Fibroblast of peridontal ligament (primary cell): ENCODE results near the gene KIN.
A peak's percentile ranks its signal among the peaks of the same experiment; 100 is the strongest.
"Not testable (repeated sequence)": the region's sequence is repeated elsewhere in the genome, so short reads cannot be mapped to it uniquely, and the experiment has no call there.

ENCODE experiments used
- DNase-seq: peaks from one replicate; pipeline ENCODE4 v3.0.0-alpha.2; 2010; ENCODE audit errors: extremely low read depth

Gene KIN, protein sequence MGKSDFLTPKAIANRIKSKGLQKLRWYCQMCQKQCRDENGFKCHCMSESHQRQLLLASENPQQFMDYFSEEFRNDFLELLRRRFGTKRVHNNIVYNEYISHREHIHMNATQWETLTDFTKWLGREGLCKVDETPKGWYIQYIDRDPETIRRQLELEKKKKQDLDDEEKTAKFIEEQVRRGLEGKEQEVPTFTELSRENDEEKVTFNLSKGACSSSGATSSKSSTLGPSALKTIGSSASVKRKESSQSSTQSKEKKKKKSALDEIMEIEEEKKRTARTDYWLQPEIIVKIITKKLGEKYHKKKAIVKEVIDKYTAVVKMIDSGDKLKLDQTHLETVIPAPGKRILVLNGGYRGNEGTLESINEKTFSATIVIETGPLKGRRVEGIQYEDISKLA

DNA sequence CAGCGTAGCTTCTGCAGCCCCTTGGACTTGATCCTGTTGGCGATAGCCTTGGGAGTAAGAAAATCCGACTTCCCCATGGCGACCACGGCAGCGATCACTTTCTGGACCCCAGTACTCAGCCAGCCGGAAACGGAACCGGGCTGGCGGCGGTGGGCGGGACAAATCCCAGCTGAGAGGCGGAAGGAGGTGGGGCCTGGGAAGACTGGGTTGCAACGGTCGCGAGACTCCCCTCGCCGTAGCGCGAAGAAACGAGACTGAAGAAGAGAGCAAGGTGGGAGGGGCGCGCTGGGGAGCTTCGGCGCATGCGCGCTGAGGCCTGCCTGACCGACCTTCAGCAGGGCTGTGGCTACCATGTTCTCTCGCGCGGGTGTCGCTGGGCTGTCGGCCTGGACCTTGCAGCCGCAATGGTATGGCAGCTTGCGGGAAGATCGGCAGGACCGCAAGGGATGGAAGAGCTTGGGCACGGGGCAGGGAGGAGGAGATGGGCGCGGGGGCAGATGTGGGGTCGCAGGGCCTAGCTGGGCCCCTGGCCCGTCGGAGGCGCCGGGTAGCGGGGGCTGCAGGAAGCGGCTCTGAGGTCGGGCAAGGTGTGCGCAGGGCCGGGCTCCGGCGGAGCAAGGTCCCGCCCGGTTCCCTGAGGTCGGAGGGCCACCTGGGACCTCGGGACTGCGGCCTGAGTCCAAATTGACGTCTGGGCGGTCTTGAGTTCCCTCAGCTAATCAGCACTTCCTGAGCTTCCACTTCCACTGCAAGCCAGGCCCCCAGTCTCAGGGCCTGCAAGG lies at the start of gene KIN, which contains the start of gene ATP5F1C:
Gene KIN, minus strand, starts transcription at position 137 of the 782 bp plus-strand sequence. Its CDS starts 60 bp downstream, at position 77.
Gene ATP5F1C, plus strand, starts transcription at position 321 of the 782 bp plus-strand sequence. Its CDS starts 31 bp downstream, at position 352.
- peak; percentile 96 for DNase-seq

DNA sequence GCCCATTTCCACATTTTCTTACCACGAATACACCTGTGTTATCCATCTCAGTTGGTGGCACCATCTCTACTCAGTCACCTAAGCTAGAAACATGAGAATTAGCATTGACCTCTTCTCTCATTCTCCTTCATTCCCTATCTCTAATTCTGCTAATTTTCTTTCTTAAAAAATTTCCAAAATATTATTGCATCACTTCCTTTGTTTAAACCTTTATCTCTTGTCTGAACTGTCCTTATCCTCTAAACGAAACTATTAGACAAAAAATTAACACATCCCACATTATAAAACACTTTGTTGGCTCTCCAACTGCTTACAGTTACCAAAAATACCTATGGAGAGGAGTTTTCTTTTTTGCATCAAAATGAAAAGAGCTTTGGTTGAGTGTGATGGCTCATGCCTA lies 48.8 kb upstream of the KIN start:
- DNase-seq: no peak

DNA sequence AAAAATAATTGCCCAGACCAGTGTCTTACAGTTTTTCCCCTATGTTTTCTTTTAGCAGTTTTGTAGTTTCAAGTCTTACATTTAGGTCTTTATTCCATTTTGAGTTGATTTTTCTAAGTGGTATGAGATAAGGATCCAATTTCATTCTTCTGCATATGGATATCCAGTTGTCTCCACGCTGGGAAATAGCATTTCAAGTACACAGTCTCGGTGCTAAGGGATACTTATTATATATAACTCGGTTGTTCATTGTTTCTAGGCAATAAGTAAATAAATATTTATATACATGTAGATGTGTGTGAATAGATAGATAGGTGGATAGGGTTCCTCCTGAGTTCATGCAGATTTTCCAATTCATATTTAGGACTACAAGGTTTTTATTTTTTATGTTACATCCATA lies 46.5 kb upstream of the KIN start:
- DNase-seq: no peak

DNA sequence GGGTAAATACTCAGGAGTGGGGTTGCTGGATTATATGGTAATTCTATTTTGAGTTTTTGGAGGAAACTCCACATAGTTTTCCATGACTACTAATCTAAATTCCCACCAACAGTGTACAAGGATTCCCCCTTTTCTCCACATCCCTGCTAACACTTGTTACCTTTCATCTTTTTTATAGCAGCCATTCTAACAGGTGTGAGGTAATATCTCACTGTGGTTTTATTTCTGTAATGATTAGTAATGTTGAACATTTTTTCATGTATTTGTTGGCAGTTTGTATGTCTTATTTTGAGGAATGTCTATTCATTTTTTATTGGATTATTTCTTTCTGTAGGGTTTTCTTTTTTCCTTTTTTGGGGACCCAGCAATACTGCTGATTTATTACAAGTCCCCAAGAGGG lies 45.4 kb upstream of the KIN start:
- no peak for DNase-seq

DNA sequence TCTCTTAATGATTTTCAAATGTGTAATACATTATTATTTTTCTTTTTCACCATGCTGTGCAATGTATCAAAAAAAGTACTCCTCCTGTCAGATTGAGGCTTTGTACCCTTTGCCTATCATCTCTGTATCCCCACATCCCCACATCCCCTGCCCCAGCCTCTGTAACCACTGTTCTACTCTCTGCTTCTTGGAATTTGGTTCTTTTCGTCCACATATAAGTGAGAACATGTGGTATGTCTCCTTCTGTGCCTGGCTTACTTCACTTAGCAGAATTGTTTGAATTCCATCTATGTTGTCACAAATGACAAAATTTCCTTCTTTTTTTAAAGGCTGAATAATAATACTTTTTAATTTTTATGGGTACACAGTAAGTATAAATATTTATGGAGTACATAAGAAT lies 44.3 kb upstream of the KIN start:
- DNase-seq: peak; percentile 8

DNA sequence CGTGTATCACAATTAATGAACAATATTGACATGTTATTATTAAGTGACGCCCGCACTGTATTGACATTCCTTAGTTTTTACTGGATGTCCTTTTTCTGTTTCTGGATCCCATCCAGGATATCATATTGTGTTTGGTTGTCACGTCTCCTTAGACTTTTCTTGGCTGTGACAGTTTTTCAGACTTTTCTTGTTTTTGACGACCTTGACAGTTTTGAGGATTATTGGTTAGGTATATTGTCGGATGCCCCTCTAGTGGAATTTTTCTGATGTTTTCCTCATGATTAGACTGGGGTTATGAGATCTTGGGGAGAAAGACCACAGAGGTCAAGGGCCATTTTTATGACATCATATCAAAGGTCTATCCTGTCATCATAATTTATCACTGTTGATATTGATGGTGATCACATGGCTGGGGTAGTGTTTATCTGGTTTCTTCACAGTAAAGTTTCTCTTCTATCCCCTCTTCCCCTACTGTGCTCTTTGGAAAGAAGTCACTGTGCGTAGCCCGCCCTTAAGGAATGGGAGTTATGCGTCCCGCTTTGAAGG lies 41.6 kb upstream of the KIN start:
- DNase-seq: no peak

DNA sequence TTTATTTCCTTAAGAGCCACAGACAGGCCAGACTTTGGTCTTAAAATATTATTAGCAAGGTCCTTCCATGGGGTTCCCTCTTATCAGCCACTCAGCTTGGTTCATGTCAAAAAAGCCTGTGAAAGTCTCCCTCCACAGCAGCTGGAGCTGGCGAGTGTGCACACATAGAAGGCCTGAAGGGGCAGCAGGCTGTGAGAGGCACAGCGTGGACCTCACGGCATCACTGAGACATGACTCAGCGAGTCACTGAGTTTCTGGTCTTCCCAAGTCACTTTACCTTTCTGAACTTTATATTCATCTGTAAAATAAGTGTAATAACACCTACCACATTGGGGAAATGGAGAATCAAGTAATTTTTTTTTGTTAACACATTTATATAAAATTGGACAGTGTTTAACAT lies 39.2 kb upstream of the KIN start:
- peak; percentile 16 for DNase-seq

DNA sequence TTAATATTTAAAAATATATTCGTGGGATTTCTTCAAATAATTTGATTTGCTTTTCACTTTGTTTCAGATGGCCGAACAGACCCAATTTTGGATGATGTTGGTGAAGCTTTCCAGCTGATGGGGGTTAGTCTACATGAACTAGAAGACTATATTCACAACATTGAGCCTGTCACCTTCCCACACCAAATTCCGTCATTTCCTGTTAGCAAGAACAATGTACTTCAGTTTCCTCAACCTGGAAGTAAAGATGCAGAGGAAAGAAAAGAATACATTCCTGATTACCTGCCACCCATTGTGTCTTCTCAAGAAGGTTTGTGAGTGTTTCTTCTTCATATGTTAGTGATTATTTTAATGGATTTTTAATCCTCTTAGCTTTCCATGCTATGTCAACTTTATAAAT lies 36.5 kb upstream of the KIN start:
- no peak for DNase-seq

DNA sequence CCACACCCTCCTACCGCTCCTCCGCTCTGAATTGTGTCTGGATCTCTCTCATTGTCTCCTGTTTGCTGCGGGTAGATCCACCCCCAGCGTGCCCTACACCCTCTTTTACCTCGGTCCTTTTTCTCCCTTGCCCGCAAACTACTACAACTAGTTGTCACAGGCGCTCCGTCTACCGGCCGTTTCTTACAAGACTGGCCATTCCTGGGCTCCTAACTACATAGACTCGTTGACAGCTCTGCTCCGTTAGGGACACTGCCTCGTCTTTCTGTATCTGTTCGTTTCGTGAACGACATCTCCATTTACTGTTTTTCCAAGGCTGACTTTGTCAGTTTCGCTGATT lies 31.3 kb upstream of the KIN start:
- peak; percentile 52 for DNase-seq

DNA sequence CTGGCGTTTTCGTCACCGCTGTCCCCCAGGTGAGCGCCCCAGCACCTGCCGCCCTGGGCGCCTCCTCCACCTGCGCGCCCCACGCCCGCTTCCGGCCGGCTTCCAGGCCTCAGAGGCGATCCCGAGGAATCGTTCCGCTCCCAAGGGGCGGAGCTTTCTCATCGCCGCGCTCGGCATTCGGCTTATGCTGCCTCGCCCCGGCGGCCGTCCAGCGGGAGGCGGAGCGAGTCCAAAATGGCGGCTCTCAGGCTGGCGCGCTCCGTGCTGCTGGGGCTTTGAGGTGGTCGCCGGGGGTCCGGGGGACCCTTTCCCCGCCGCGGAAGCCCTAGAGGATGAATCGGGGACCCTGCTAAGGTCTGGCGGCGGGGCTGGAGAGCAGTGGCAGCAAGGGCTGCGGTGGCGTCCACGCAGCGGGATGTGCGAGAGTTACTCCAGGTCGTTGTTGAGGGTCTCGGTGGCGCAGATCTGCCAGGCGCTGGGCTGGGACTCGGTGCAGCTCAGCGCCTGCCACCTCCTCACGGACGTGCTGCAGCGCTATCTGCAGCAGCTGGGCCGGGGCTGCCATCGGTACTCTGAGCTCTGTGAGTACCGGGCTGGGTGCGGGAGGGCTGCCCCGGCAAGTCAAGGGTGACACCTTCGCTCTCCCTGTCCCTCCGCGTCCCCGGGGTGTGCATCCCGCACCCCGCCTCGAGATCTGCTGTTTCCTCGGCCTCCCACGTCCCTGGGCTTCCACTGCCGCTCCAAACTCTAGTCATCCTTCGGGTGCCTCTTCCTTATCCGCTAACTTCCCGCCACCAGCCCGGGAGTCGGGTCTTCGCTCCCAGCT lies 30.7 kb upstream of the KIN start, which contains the start of gene TAF3:
Gene TAF3, plus strand, starts transcription at position 211 of the 826 bp plus-strand sequence. Its CDS starts 205 bp downstream, at position 416.
- DNase-seq: peak; percentile 77

DNA sequence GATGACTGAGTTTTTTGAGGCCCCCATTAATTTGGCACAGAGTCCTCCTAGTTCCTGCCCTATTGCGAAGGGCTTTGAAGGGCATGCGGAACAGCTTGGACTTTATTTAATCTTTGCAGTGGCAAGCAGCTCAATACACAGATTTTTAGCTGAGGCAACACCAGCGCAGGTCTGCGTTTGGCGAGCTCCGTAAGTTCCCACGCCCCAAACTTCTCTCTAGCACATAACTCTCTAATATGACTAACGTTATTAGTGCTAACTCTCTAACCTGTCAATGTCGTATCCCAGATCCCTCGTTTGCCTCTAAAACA lies 30.1 kb upstream of the KIN start:
- DNase-seq: no peak

DNA sequence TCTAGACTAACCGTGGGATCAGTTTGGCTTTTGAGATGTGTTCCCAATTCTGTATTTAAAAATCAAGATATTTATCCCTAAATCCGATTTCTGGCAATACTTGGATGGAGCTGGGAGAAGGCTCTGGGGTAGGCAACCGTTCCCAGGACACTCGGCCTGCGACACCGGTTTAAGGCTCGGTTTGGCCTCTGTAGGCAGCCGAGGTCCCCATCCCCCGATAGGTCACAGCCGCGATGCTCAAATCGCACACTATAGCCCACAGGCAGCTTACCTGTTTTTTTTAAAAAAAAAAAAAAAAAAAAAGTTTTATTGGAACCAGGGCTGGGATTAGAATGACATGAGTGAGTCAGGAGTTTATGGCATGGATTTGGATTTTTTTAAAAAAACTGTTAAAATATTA lies 29.8 kb upstream of the KIN start:
- DNase-seq: no peak

DNA sequence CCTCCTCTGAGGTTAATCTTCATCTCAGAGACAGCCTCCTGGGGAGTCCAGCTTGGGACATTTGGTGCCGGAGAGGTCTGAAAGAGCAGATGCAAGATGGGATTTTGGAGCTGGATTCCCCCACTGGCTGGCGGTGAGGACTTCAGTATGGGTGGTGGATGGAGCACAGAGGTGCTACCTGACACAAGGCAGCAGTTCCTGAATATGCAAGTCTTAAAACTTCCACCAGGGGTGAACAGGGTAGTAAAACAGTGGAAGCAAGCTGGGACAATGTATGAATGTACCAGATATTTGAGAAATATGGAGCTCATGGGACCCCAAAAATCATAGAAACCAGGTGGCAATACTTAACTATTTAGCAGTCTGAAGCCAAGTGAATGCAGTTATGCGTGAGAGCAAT lies 25.7 kb upstream of the KIN start:
- no peak for DNase-seq

DNA sequence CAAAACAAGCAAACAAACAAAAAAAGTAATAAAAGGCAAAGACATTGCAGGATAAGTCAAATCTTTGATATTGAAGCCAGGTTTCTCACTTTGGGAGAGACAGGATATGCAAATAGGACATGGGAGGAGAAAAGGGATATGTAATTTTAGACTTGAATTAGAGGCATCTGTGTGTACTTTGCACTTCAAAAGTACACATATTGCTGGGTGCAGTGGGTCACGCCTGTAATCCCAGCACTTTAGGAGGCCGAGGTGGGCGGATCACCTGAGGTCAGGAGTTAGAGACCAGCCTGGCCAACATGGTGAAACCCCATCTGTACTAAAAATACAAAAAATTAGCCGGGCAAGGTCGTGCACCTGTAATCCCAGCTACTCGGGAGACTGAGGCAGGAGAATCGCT lies 23.9 kb upstream of the KIN start:
- DNase-seq: not testable (repeated sequence)

DNA sequence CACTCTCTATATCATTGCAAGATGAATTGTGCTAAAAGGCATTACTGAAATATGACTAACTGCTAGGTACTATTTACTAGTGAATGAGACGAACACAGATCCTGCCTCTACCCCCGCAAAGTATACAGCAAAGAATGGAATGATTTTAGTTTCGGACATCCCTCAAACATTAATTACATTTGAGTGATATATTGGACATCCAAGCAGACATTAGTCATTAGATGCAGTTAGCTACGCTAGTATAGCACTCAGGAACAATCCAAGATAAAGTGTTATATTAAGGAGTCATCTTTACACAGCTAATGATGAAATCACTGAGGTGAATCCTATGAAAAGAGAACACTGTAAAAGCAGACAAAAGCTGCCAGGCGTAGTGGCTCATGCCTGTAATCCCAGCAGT lies 23.2 kb upstream of the KIN start:
- no peak for DNase-seq

DNA sequence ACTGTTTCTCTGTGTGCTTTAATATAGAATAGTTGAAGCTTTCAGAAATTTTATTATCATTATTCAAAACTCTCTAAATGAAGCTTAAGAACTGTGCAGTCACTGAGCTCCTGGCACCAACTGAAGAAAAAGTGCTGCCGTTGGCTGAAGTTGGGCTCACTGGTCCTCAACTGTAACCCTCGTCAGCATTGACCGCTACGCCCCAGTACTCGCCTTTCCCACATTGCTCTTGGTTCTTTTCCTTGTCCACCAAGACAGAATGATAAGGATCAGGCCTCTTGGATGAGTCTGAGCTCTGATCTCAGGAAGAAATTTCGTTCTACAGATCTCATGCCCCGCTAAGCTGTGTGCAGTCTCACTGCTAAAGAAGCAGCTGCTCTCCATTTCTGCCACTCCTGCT lies 22.6 kb upstream of the KIN start:
- DNase-seq: no peak

DNA sequence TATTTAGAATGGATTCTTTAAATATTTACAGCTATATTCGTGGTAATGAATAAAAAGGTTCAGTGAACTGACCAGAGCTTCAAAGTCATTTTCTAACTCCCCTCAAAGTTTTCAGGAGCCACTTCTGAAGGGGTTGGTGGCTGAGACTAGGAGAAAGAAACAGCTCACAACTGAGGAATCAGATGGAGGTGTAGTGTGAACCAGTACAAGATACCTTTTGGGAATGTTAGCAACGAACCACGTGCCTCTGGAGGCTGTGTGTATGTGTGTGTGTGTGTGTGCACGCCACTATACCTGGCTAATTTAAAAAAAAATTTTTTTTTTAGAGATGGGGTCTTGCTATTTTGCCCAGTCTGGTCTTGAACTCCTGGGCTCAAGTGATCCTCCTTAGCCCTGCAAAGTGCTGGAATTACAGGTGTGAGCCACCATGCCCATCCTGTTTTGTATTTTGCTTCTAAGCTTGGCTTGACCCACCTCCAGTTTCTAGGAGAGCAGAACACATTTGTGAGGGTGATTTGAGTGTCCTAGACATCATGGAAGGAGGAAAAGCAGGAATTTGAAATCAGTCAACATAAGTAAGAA lies 21.0 kb upstream of the KIN start:
- DNase-seq: no peak

DNA sequence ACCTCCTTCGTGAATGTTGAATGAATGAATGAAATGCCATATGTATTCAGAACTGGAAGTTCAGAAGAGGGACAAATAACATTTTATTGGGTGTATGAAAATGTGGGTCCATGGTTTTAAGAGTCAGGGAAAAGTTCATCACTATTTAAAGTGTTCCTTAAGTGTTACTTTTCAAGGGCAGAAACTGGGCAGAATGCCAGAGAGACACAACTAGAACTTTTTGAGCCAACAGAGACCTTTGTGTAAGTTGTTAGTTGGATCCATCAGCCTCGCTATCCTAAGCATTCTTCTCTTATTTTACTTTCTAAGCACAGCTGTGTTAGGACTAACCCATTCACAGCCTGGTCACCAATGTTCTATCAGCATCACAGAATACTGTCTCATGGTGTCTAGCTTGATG lies 16.9 kb upstream of the KIN start:
- DNase-seq: no peak

DNA sequence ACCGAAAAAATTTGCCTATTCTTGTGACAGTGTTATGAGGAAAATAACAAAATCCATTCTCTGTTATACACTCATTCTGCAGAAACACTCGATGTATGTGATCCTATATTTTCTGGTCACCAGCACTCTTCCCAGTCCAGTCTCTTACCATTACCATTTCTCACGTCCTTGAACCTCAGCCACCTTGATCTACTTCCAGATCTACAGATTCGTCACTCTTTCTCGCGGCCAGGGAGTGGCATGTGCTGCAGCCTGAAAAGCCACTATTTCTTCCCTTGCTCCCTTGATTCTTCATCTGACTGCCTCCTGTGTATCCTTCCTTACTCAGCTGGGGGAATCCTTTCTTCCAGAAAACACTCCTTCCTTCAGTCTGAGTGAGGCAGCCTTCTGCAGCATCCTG lies 16.4 kb upstream of the KIN start:
- DNase-seq: no peak

DNA sequence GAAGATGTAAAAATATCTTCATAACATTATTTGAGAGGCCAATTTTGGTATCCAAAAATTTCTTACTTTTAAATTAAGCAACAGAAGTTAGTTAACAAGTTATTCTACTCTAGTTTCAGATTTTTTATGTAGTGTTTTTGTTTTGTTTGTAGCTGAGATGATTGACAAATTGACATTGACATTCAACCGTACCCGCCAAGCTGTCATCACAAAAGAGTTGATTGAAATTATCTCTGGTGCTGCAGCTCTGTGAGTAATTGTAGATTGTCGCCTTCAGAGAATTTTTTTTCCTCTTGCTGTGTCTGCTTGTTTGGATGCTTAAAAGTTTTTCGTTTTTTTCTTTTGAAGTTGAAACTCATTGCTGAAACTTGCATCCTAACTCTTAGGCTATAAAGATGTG lies 14.8 kb upstream of the KIN start:
- no peak for DNase-seq

DNA sequence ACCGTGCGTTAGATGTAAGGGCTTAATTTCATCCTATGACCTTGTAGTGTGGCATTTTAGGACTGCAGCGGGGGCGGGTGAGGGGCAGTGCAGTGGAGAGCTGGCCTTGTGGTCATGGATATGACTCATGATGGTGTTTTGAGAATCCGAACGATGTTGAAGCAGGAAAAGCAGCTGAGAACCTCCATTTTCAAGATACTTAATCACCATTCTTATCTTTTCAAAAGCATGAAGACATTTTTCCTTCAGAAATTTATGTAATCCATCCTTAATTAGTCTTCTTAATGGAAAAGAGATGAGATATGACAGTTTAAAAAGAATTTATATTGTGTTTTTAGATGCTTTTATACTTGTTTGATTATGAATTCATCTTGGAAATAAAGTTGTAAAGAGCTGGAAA lies 9.8 kb upstream of the KIN start:
- peak; percentile 93 for DNase-seq

DNA sequence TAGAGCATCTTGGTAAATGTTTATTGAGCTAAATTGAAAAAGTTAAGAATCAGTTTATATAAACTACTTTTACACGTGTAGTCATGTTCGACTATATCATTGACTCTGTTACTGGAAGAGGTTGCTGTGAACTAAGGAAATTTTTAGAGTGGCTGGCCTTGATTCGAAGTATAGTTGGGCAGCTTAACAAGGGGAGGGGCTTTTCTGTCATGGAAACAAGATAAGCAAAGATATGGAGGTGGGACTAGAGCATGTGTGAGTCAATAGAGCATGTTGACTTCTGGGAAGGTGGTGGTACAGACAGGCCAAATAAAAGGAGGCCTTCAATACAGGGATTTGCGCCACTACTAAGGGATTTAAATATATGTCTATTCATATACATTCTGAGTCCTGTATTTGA lies 7.8 kb upstream of the KIN start:
- DNase-seq: peak; percentile 47
